Measurements from ENCODE around the gene STK10. TPM values are rescaled to one million over a fixed set of nuclear protein-coding genes. Genes with fewer than 3 reads are reported as not detected.

Gene STK10
- total RNA-seq, 1 donor from 2014 or later = 12.6 TPM

GRCh38 chr5:172106511-172107356 is 81.3 kb downstream of the STK10 start:
- Histone ChIP-seq H3K27me3 (ENCODE audit: control insufficient read depth, insufficient read depth, low read length) (no peaks in the 10 kb centered on the region), H3K4me3 (ENCODE audit: low read depth, low read length) (no peak overlapping the region), H3K36me3 (ENCODE audit: control insufficient read depth, insufficient read depth, low read length) (peaks cover 10% of the 10 kb centered on the region)
- DNase-seq (ENCODE audit: low read depth) (no peak), FAIRE-seq (no peak)
- peak; percentile 90 for TF ChIP-seq CTCF (IDR thresholded peaks at IDR 0.05; ENCODE audit: insufficient read depth, low read length, severe bottlenecking)

- DNase-seq (ENCODE audit: low read depth) = no peak
- no peaks in the 10 kb centered on the region for H3K27me3 ChIP-seq (ENCODE audit: control insufficient read depth, insufficient read depth, low read length)
- peaks cover 11% of the 10 kb centered on the region for H3K36me3 ChIP-seq (ENCODE audit: control insufficient read depth, insufficient read depth, low read length)
- H3K4me3 ChIP-seq (ENCODE audit: low read depth, low read length) = no peak overlapping the region
- no peak for FAIRE-seq
- no peak for TF ChIP-seq CTCF (IDR thresholded peaks at IDR 0.05; ENCODE audit: insufficient read depth, low read length, severe bottlenecking)
These were observed 82.2 kb downstream of the STK10 start for GRCh38 chr5:172105811-172106210.

- peaks cover 12% of the 10 kb centered on the region for H3K36me3 ChIP-seq (ENCODE audit: control insufficient read depth, insufficient read depth, low read length)
- no peak overlapping the region for H3K4me3 ChIP-seq (ENCODE audit: low read depth, low read length)
- TF ChIP-seq CTCF (IDR thresholded peaks at IDR 0.05; ENCODE audit: insufficient read depth, low read length, severe bottlenecking) = no peak
- DNase-seq (ENCODE audit: low read depth) (no peak), FAIRE-seq (no peak)
- H3K27me3 ChIP-seq (ENCODE audit: control insufficient read depth, insufficient read depth, low read length) = no peaks in the 10 kb centered on the region
These were observed 83.0 kb downstream of the STK10 start for GRCh38 chr5:172104801-172105701.

GRCh38 chr5:172104021-172104420 is 84.0 kb downstream of the STK10 start:
- no peak for TF ChIP-seq CTCF (IDR thresholded peaks at IDR 0.05; ENCODE audit: insufficient read depth, low read length, severe bottlenecking)
- no peak for DNase-seq (ENCODE audit: low read depth)
- FAIRE-seq = no peak
- H3K36me3 ChIP-seq (ENCODE audit: control insufficient read depth, insufficient read depth, low read length) = peaks cover 12% of the 10 kb centered on the region
- no peak overlapping the region for H3K4me3 ChIP-seq (ENCODE audit: low read depth, low read length)
- H3K27me3 ChIP-seq (ENCODE audit: control insufficient read depth, insufficient read depth, low read length) = no peaks in the 10 kb centered on the region

- DNase-seq (ENCODE audit: low read depth) (peak; percentile 98), FAIRE-seq (no peak)
- no peak for TF ChIP-seq CTCF (IDR thresholded peaks at IDR 0.05; ENCODE audit: insufficient read depth, low read length, severe bottlenecking)
- Histone ChIP-seq H3K36me3 (ENCODE audit: control insufficient read depth, insufficient read depth, low read length) (peaks cover 12% of the 10 kb centered on the region), H3K4me3 (ENCODE audit: low read depth, low read length) (no peak overlapping the region), H3K27me3 (ENCODE audit: control insufficient read depth, insufficient read depth, low read length) (no peaks in the 10 kb centered on the region)
These were observed 85.0 kb downstream of the STK10 start for GRCh38 chr5:172102913-172103626.
